Stimulated activated CD4-positive, alpha-beta T cell treated with anti-CD3 and anti-CD28 coated beads, Interleukin-15, amount 100 ng/mL, for 48 hours (primary cell): ENCODE data around the gene CCNG2.

Experiments used
- DNase-seq, 2 donors: peaks; one replicate each; pipeline ENCODE4 v3.0.0-alpha.2; 2020; ENCODE audit warnings: low read depth in 2 of 2

CCNG2 gene

DNA sequence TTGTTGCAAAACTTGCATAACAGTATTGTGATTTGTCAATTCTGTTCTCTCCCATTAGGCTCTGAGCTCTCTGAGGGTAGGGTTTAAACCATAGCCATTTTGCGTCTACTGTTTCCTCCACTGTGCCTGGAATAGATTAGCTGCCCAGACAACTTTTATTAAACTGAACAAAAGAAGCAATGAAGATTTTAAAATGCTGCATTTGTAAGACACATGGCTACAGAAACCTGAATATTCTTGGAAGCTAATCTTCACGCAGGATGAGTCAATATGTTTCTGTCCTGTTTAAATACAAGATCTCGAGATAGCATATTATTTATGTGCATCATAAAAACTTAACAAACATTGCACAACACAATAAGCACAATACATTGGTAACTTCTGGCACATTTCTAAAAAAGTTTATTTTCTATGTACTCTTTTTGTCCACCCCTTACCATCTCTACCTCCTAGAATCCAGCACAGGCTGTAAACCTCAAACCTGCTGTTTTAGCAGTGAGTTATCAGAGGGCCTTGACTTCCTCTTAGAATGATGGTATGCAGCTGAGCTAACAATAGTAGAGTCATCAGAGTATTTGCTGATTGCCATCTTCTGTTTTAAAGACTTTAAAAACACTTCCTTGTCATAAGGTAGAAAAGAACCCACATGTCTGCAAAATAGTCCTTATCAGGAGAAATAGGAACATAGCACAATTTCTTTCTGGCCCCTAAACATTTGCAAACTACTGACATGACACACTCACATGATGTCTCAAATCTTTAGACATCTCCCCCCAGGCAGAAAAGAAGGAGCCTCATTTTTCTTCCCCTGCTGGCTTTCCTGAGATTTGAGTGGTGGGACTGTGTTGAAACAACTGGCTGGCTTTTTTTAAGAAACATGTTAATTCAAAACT lies 10.6 kb upstream of the CCNG2 start:
- no peak for DNase-seq

DNA sequence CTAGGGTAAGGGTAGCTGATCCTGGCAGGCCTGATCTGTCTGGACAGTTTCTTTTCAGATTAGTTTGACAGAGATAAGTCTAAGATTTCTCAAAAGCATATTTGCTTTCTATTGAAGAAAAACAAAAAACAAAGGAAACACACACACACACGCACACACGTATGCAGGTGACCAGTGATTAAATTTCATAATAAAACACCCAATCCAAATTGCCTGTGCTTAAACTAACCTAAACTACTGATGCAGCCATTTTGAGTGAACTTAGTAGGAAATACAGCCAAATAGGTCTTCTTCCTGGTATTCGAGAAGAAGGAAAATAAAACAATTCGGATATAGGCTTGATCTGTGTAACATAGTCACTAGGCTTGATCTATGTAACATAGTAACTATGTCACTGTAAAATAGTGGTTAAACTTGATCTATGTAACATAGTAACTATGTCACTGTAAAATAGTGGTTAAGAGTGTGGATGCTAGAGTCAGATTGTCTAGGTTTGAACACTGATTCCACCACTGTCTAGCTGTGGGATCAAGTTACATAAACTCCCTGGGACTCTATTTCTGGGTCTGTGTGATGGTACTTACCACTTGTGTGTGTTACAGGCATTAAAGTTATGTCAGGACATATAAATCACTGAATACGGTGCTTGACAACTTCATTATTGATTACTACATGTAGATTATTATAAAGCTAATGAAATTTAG lies 9.8 kb upstream of the CCNG2 start:
- no peak for DNase-seq

DNA sequence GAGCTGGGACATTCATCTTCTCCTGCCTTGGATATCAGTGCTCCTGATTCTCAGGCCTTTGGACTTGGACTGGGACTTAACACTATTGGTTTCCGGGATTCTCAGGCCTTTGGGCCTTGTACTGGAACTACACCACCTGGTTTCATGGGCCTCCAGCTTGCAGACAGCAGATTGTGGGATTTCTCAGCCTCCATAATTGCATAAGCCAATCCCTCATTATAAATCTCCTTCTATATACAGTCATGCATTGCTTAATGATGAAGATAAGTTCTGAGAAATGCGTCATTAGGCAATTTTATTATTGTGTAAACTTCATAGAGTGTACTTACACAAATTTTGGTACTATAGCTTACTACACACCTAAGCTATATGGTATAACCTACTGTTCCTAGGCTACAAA lies 8.9 kb upstream of the CCNG2 start:
- no peak for DNase-seq

DNA sequence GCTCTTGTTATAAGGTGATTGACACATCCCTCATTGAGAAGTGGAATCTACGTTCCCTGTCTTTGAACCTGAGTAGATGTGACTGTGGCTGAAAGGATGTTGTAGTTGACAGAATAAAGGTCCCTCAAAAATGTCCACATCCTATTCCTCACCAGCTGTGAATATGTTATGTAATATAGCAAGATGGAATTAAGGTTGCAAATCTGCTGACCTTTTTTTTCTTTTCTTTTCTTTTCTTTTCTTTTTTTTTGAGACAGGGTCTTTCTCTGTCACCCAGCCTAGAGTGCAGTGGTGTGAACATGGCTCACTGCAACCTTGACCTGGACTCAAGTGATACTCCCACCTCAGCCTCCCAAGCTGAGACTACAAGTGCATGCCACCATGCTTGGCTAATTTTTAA lies 7.2 kb upstream of the CCNG2 start:
- no peak for DNase-seq

DNA sequence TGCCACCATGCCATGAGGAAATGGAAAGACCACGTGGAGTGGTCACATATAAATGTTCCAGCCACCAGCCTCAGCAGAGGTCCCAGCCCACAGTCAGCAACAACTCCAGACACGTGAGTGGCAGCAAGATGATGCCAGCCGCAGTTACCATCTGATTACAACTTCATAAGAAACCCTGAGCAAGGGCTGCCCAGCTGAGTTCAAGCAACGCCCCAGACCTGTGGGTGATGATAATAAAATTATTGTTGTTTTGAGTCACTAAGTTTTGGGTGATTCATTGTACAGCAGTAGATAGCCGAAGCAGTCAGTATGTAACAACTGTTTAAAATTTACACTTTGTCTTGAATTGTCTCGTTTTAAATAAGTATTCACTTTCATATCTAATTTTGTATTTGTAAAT lies 5.8 kb upstream of the CCNG2 start:
- DNase-seq, result no peak

DNA sequence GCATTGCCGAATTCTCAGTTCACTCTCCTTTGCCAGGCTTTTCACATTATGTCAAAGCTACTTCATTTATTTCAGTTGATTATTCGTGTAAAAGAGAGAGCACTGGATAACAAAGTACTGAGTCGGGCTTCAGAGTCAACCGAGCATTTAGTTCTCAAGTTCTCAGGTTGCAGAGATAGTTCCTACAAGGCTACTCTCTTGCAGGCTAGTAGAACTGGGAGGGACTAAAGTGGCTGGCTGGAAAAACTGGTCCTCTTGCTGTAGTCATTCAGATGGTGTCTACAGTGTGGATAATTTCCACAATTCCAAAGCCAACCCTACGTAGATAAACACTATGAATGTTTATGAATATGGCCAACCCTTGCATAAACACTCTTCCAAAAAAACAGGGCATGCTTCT lies 4.6 kb upstream of the CCNG2 start:
- DNase-seq, result no peak

DNA sequence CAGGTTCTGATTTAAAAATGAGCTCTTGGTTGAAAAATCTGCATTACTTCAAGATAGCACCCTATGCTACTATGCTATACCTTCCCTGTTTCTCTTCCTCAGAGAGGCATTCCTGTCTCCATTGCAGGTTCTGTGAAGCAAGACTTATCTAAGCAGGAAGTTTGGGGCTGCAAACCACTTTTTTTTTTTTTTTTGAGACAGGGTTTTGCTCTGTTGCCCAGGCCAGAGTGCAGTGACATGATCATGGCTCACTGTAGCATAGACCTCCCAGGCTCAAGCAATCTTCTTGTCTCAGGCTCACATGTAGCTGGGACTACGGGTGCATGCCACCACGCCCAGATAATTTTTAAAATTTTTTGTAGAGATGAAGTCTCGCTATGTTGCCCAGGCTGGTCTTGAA lies 4.0 kb upstream of the CCNG2 start:
- DNase-seq, result no peak

DNA sequence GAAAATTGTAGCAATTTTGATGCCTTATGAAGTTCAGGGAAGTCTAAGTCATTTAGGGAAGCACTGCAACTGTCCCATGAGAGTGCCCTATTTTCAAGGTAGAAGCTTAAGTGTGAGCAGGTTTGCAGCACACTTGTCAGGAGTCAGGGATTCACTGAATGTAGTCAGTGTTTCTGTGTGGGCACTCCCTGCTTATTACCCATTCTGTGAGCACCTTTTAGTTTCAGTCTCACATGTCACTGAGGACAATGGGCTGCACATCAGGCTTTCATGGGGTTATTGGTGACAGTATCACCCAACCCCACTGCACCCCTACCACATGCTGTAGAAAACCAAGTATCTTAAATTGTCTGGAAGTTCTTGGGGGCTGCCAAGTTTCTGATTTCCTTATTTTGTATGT lies 2.9 kb upstream of the CCNG2 start:
- DNase-seq, result no peak

DNA sequence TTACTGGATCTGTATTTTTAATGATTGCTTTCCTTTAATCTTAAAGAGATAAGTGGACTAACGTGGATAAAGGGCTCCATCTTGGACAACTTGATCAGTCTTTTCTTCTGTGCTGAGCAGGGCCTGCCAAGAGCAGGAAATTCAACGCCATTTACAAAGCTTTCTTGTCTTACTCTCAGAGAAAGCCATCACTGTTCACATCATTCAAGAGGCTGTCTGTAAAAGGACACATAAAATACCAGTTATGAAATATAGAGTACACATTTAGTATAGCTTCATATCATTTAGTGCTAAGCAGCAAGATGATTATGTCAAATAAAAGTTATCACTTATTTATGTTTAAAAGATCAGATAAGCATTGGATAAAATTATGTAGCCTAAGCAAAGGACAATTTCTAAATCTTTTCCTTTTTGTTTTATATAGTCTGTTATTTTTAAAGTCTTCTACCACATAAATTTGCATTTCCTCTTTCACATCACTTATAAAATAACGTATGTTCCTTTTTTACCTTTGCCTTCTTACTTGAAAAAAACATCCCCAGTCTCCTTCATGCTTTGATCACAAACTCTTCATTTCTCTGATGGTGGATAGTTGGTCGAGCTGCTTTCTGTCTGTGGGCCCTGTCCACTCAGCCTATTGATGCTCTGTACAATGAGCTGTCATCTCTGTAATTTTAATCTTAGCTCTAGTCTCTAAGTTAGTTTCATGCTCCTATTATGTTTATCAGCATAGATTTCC lies 2.1 kb upstream of the CCNG2 start:
- DNase-seq, result no peak

DNA sequence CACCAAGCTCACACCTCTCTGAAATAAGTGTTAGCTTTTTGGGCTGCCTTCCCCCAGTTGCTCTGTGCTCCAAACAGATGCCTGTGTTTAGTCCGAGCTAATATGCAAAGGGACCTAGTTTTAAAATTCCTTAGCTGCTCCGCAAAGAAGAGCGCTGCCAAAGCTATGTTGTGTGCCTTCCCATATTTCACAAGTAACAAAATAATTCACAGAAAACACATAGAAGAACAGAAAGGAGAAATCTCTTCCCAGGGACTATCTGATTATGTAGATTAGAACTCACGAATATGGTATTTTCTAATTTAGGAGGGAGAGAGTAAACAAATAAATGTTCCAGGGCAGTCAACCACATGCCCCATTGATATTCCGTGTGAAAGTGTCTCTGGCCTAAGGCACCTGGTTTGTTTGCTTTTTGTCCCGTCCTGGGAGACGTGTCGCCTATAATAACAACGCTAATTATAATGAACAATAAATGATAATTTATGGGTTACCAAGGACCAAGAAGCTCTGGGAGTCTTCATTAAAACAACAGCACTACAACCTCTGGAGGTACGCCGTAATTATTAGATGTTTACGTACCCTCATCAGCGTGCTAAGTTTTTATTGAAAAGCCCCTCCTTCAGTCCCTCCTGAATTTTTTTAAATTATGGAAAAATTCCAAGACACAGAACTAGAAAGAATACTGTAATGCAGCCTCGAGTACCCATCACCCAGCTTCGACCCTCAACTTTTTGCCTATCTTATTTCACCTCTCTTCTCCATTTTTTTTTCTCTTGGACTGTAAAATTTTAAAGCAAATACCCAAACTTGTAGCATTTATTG lies 1.2 kb upstream of the CCNG2 start:
- DNase-seq, result no peak

DNA sequence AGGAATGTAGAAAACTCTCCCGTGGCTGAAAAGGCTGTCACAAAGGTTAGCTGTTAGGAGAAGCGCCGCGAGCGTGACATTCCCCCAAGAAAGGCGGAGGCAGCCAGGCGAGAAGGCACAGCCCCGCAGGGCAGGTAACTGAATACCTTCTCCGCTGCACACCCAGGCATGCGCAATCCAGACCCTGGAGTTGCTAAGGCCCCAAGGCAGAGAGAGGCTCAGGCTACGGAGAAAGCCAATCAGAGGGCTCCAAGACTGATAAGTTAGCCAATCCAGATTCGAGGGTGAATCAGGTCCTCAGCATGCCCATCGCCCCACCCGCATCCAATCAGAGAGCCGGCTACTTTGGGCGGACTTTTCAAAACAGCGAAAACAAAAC lies 485 bp upstream of the CCNG2 start:
- peak; percentile 87 to 93 for DNase-seq

DNA sequence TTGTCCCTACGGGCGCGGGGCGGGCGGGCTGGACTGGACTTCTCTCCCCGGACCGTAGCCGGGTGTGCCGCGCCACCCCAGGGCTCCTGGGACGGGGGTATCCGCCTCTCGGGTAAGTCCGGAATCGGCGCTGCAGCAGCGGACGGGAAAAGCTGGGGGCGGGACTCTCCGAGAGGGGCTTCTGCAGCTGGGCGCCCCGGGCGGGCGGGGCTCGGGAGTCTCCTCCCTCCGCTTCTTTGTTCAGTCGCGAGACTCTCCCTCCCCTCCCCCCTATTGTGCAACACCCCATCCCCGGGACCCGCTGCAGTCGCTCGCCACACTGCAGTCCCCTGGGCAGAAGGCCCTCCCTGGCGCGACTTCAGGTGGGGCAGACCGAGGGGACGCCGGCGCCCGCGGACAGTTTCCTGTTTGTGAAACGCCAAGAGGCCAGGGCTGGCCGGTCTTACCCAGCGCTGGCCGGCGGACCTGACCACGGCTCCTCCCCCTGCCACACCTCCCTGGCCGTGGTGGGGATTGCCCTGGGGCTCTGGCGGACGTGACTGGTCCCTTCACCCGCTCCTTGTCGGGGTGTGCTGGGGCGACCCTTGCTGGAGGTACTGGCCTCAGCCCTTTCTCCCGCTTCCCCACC lies 966 bp downstream of the CCNG2 start:
- DNase-seq, result peak; percentile 41 to 67

DNA sequence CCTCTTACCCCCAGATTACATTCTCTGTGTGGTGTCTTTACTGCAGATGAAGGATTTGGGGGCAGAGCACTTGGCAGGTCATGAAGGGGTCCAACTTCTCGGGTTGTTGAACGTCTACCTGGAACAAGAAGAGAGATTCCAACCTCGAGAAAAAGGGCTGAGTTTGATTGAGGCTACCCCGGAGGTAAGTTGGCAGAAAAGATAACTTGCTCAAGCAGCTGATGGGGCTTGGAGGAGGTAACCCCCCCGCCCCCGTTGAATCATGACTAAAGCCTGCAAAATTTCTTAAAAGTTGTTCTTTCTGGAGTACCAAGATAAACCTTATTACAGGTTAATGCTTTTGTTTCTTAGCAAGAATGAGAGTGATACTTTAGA lies 1.5 kb downstream of the CCNG2 start:
- DNase-seq, result no peak

DNA sequence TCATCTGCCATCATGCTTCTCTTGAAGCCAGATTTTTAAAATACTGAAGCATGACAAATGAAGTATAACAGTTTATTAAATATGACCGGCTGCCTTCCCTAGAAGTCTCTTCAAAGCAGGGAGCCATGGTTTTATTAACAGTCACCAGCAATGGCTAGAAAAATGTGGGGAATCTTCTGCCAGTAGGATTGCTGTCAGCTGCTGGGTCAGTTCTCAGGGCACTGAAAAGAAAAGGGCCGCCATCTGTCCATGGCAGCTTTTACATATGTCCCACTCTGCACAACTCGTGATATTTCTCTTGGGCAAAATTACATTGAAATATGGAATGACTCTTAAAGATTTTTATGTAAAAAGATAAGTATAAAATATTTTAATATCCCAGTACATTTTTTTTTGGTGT lies 2.8 kb downstream of the CCNG2 start:
- no peak for DNase-seq

DNA sequence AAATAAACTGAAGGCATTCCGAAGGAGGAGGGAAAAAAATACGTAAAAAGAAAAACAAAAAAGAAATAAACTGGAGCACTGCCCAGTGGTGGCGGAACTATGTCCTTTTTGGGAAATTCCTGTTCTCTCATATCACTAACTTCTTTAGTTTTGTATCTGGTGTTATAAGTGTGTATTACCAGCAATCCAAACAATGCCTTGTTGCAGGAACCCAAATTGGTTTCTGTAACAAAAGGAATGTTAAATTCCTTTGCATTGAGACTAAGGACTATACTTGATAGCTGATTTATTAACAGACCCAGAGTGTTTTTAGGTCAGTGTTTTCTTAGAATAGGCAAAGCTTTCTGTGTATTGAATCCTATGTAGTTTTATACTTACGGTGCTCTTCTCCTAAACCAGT lies 6.6 kb downstream of the CCNG2 start:
- no peak for DNase-seq

DNA sequence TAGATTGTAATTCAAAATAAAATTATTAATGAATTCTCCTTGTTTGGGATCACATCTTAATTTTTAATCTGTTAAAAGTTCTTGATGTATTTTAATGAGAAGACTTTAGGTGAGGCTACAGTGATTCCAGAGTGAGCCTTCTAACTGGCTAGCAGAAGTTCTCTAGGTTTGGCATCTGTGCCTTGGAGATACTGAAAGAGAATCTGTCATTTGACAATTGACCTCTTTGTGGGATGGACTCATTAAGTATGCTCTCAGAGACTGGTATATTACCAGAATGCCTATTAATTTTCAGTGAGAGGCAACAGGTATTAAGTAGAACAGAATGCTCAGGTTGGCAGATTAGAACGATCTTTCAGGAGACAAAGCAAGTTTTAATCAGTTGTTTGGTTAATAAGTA lies 10.2 kb downstream of the CCNG2 start:
- DNase-seq, result no peak

DNA sequence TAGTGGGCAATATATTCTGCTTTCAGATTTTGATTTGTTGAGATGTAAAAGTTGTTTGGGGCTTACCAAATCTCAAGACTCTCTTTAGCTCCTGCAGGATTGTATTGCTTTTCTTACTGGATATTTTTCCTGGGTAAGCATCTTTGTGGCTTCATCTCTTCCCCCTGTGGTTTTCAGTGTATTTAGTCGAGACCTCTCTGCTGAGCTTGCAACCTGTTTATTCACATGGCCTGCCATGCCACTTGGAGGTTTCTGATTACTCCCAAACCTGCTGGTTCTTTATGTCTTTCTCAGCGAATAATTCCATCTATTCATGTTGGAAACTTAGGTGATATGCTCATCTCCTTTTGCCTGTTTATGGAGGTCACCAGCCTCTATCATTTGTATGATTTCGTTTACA lies 10.9 kb downstream of the CCNG2 start:
- no peak for DNase-seq

DNA sequence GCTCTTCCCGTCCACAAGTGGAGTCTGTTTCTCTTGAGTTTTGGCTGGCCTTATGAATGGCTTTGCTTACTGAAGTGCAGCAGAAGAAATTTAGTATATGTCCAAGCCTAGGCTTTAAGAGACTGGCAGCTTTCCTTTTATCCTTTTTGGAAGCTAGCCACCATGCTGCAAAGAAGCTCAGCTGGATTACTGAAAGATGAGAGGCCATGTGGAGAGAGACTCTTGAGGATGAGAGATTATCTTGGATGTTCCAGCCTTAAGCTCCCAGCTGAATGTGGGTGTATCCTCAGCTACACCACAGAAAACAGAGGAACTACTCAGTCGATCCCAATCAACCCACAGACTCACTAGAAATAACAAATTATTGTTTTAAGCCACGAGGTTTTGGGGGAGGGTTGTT lies 12.5 kb downstream of the CCNG2 start:
- DNase-seq, result no peak

DNA sequence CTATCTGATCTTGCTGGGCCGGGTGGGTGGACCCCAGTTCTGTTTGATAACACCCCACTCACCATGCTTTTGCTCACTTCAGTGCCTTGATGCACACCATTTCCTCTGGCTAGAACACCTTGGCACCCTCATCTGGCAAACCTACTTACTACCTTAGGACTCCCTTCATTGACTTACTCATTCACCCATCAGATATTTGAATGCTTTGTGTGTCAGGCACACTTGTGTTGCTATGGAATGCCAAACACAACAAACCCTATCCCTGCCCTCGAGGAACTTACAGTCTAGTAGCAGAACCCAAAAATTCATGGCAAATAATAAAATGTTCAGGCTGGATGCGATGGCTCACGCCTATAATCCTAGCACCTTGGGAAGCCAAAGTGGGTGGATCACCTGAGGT lies 13.9 kb downstream of the CCNG2 start:
- no peak for DNase-seq

DNA sequence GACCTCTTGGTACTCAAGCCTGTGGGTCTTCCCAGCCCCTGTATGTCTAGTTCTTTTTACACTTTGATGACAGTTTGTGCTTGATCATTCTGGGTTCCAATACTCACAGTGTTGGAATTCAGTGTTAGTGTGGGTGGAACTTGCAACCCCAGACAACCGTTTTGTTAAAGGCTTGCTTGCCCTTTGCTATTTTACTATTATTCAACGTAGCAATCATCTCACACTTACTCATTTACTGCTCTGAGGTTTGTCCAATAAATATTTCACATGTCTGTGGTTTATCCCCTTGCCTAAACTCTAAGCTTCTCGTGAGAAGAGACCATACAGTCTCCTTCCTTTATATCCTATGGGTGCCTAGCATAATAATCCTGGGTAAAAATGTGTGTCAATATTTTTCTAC lies 15.3 kb downstream of the CCNG2 start:
- DNase-seq, result no peak

DNA sequence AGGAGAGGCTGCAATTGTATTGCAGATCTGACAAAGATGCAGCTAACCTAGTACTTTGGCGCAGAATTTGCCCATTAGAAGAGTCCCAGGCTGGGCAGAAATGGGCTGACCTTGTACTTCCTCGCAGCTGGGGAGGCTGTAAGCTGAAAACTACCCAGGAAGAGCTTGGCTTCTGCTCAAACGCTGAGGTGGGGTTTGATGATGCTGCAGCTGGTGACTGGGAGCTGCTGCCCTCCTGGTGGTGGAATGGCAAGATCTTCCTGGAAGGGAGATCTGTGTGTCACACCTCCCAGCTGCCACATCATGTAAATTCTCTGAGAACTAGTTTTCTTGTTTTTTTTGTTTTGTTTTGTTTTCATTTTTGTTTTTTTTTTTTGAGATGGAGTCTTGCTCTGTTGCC lies 17.4 kb downstream of the CCNG2 start:
- no peak for DNase-seq
